NCI-H82 treated with DMSO at 0.1 percent for 48 hours (cell line): ENCODE measurements around the gene CORO7.
"Not testable (repeated sequence)": the region's sequence is repeated elsewhere in the genome, so short reads cannot be mapped to it uniquely, and the experiment has no call there.

Source experiments
- DNase-seq: peaks from one replicate; lab custom pipeline; 2025; ENCODE audit not compliant: unreplicated experiment; lab: John Stamatoyannopoulos, UW

The CORO7 gene

GRCh38 chr16:4358831-4359561 lies 57.4 kb downstream of the CORO7 start:
- no peak for DNase-seq

- no peak for DNase-seq
Measured at GRCh38 chr16:4358236-4358635, 58.2 kb downstream of the CORO7 start.

- DNase-seq: no peak
Measured at GRCh38 chr16:4356820-4357219, 59.6 kb downstream of the CORO7 start.

GRCh38 chr16:4354512-4355409 lies 61.6 kb downstream of the CORO7 start:
- no peak for DNase-seq

- DNase-seq: no peak
Measured at GRCh38 chr16:4353675-4354074, 62.7 kb downstream of the CORO7 start.

- DNase-seq: no peak
Measured at GRCh38 chr16:4352843-4353242, 63.6 kb downstream of the CORO7 start.

- DNase-seq: no peak
Measured at GRCh38 chr16:4351880-4352279, 64.5 kb downstream of the CORO7 start.

- peak; percentile 94 for DNase-seq
Measured at GRCh38 chr16:4350787-4351659, 65.4 kb downstream of the CORO7 start, which contains the start of gene PAM16. Gene PAM16, minus strand, starts transcription at chr16:4351321. Its CDS starts 87 bp downstream, at chr16:4351234.

- no peak for DNase-seq
Measured at GRCh38 chr16:4350365-4350786, 66.0 kb downstream of the CORO7 start.

GRCh38 chr16:4349332-4349731 lies 67.1 kb downstream of the CORO7 start:
- no peak for DNase-seq

GRCh38 chr16:4347765-4348509 lies 68.5 kb downstream of the CORO7 start:
- DNase-seq: no peak

- no peak for DNase-seq
Measured at GRCh38 chr16:4347010-4347409, 69.4 kb downstream of the CORO7 start.

- DNase-seq: no peak
Measured at GRCh38 chr16:4345836-4346781, 70.3 kb downstream of the CORO7 start.

- no peak for DNase-seq
Measured at GRCh38 chr16:4344983-4345835, 71.2 kb downstream of the CORO7 start.

GRCh38 chr16:4344300-4344982 lies 72.0 kb downstream of the CORO7 start:
- DNase-seq: not testable (repeated sequence)

- DNase-seq: no peak
Measured at GRCh38 chr16:4342866-4343744, 73.3 kb downstream of the CORO7 start.

GRCh38 chr16:4341250-4341649 lies 75.1 kb downstream of the CORO7 start:
- DNase-seq: no peak
